ENCODE results near the gene SLC15A3. TPM values are rescaled to one million over a fixed set of nuclear protein-coding genes. Genes with fewer than 3 reads are reported as not detected.

The SLC15A3 gene
- total RNA-seq, 1 donor from 2014 or later = 66.3 TPM

DNA sequence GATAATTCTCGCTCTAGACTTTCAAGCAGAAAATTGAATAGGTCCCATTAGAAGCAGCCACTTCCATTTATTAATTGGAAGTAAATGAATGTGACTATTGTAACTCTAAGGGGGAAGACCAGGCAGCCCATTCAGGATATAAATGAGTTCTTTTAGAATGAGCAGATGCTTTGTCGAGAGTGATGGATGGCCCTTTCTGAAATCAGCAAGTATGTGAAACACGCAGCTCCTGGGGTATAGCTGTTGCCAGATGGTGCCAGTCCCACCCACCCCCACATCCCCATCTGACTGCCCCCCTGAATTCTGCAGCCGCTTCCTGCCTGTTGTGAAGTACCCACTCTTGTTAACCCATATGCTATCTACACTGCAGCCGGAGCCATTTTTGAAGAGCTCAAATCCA, 3.7 kb downstream of the SLC15A3 start:
- Mint-ChIP-seq H3K36me3 (ENCODE audit: low read depth, unreplicated experiment) (peaks cover 13% of the 10 kb centered on the region), H3K4me1 (ENCODE audit: low read depth, unreplicated experiment) (peaks cover 15% of the 10 kb centered on the region), H3K9me3 (ENCODE audit: unreplicated experiment) (peaks cover 1% of the 10 kb centered on the region), H3K4me3 (ENCODE audit: unreplicated experiment) (peak overlapping the region; percentile 45), H3K27ac (ENCODE audit: unreplicated experiment) (no peak overlapping the region), H3K27me3 (ENCODE audit: low read depth, unreplicated experiment) (peaks cover 26% of the 10 kb centered on the region)
- no peak overlapping the region for H2AFZ ChIP-seq (ENCODE audit: low read depth, low read length)
- no peaks in the 10 kb centered on the region for H3K79me2 ChIP-seq (ENCODE audit: insufficient read depth, low read length)
- no peaks in the 10 kb centered on the region for H4K20me1 ChIP-seq (ENCODE audit: insufficient read depth, low read length)
- no peak for DNase-seq (ENCODE audit: low read depth)
- no peaks in the 10 kb centered on the region for H3K36me3 ChIP-seq (ENCODE audit: insufficient read depth, low read length)
- no peak for FAIRE-seq
- H3K27me3 ChIP-seq (ENCODE audit: insufficient read depth, low read length) = peaks cover 24% of the 10 kb centered on the region
- H3K9ac ChIP-seq (ENCODE audit: low read length) = no peak overlapping the region
- TF ChIP-seq, protein P1, sequence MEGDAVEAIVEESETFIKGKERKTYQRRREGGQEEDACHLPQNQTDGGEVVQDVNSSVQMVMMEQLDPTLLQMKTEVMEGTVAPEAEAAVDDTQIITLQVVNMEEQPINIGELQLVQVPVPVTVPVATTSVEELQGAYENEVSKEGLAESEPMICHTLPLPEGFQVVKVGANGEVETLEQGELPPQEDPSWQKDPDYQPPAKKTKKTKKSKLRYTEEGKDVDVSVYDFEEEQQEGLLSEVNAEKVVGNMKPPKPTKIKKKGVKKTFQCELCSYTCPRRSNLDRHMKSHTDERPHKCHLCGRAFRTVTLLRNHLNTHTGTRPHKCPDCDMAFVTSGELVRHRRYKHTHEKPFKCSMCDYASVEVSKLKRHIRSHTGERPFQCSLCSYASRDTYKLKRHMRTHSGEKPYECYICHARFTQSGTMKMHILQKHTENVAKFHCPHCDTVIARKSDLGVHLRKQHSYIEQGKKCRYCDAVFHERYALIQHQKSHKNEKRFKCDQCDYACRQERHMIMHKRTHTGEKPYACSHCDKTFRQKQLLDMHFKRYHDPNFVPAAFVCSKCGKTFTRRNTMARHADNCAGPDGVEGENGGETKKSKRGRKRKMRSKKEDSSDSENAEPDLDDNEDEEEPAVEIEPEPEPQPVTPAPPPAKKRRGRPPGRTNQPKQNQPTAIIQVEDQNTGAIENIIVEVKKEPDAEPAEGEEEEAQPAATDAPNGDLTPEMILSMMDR (IDR thresholded peaks at IDR 0.05; ENCODE audit: insufficient read depth, low read depth, low read length) = no peak
- TF ChIP-seq EZH2 (IDR thresholded peaks at IDR 0.05; ENCODE audit: insufficient read depth, low read length) = no peak
- H3K4me2 ChIP-seq (ENCODE audit: low read length) = no peak overlapping the region
- H3K4me1 ChIP-seq (ENCODE audit: insufficient read depth, low read length) = peaks cover 4% of the 10 kb centered on the region
- no peaks in the 10 kb centered on the region for H3K9me3 ChIP-seq (ENCODE audit: insufficient read depth, low read depth, low read length)
- H3K27ac ChIP-seq (ENCODE audit: low read depth, low read length) = no peak overlapping the region
- no peak overlapping the region for H3K4me3 ChIP-seq (ENCODE audit: insufficient read depth, low read depth, low read length)

DNA sequence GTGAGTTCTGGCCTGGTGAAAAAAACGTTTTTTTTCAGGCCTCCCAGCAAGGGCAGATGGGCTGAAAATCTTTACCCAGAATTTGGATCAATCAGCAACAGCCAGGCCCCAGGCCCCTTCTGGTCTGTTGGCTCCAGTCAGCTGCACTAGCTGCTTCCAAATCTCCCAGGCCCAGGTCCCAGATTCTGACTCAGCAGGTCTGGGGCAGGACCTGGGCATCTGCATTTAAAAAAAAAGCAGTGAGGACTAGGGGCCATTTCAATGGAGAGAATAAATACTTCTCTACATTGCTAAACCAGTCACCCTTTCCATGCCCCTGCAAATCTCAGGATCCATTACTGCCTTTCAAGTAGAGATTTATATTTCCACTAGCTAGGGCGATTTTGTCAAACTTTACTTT, 4.3 kb downstream of the SLC15A3 start:
- peaks cover 19% of the 10 kb centered on the region for H3K4me1 Mint-ChIP-seq (ENCODE audit: low read depth, unreplicated experiment)
- peaks cover 27% of the 10 kb centered on the region for H3K27me3 Mint-ChIP-seq (ENCODE audit: low read depth, unreplicated experiment)
- Histone ChIP-seq H3K27me3 (ENCODE audit: insufficient read depth, low read length) (peaks cover 24% of the 10 kb centered on the region), H3K36me3 (ENCODE audit: insufficient read depth, low read length) (no peaks in the 10 kb centered on the region), H3K9me3 (ENCODE audit: insufficient read depth, low read depth, low read length) (no peaks in the 10 kb centered on the region), H3K4me3 (ENCODE audit: insufficient read depth, low read depth, low read length) (no peak overlapping the region), H3K79me2 (ENCODE audit: insufficient read depth, low read length) (no peaks in the 10 kb centered on the region), H3K27ac (ENCODE audit: low read depth, low read length) (no peak overlapping the region), H2AFZ (ENCODE audit: low read depth, low read length) (no peak overlapping the region), H4K20me1 (ENCODE audit: insufficient read depth, low read length) (no peaks in the 10 kb centered on the region), H3K9ac (ENCODE audit: low read length) (no peak overlapping the region), H3K4me2 (ENCODE audit: low read length) (no peak overlapping the region), H3K4me1 (ENCODE audit: insufficient read depth, low read length) (peaks cover 4% of the 10 kb centered on the region)
- DNase-seq (ENCODE audit: low read depth) = no peak
- no peak overlapping the region for H3K4me3 Mint-ChIP-seq (ENCODE audit: unreplicated experiment)
- no peak for FAIRE-seq
- H3K9me3 Mint-ChIP-seq (ENCODE audit: unreplicated experiment) = no peaks in the 10 kb centered on the region
- no peak for TF ChIP-seq EZH2 (IDR thresholded peaks at IDR 0.05; ENCODE audit: insufficient read depth, low read length)
- TF ChIP-seq, protein P1 (IDR thresholded peaks at IDR 0.05; ENCODE audit: insufficient read depth, low read depth, low read length) = no peak
- H3K36me3 Mint-ChIP-seq (ENCODE audit: low read depth, unreplicated experiment) = peaks cover 17% of the 10 kb centered on the region
- H3K27ac Mint-ChIP-seq (ENCODE audit: unreplicated experiment) = no peak overlapping the region

DNA sequence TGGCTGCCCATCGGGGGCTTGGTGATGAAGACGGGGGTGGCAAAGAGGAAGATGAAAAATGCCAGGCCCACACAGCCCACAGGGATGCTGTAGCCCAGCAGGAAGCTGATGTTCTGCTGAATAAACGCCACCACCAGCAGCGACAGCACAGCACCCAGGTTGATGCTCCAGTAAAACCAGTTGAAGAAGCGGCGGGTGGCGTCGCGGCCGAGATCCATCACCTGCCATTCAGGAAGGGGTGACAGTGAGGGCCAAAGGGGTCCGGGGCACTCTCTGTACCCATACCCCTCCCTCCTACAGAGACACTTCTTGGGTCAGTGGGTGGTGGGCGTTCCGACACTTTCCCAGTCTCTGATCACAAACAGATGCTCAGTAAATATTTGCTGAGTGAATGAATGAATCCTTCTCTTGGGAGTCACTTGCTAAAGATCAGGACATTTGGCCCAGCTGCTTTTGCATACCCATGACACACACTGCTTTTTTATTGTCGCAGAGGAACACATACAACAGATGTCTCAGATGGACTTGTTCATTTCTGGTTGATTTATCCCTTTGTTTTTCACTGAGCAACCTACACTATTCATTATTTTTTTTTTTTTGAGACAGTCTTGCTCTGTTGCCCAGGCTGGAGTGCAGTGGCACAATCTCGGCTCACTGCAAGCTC, 5.2 kb downstream of the SLC15A3 start:
- no peaks in the 10 kb centered on the region for H3K4me1 ChIP-seq (ENCODE audit: insufficient read depth, low read length)
- H3K27me3 ChIP-seq (ENCODE audit: insufficient read depth, low read length) = peaks cover 24% of the 10 kb centered on the region
- H2AFZ ChIP-seq (ENCODE audit: low read depth, low read length) = no peak overlapping the region
- no peaks in the 10 kb centered on the region for H3K36me3 ChIP-seq (ENCODE audit: insufficient read depth, low read length)
- Mint-ChIP-seq H3K27ac (ENCODE audit: unreplicated experiment) (no peak overlapping the region), H3K36me3 (ENCODE audit: low read depth, unreplicated experiment) (peaks cover 17% of the 10 kb centered on the region), H3K9me3 (ENCODE audit: unreplicated experiment) (no peaks in the 10 kb centered on the region), H3K4me3 (ENCODE audit: unreplicated experiment) (no peak overlapping the region), H3K4me1 (ENCODE audit: low read depth, unreplicated experiment) (peaks cover 16% of the 10 kb centered on the region), H3K27me3 (ENCODE audit: low read depth, unreplicated experiment) (peaks cover 24% of the 10 kb centered on the region)
- no peak overlapping the region for H3K9ac ChIP-seq (ENCODE audit: low read length)
- no peaks in the 10 kb centered on the region for H4K20me1 ChIP-seq (ENCODE audit: insufficient read depth, low read length)
- DNase-seq (ENCODE audit: low read depth) (no peak), FAIRE-seq (no peak)
- no peak overlapping the region for H3K4me2 ChIP-seq (ENCODE audit: low read length)
- TF ChIP-seq EZH2 (IDR thresholded peaks at IDR 0.05; ENCODE audit: insufficient read depth, low read length) = no peak
- TF ChIP-seq, protein P1 (IDR thresholded peaks at IDR 0.05; ENCODE audit: insufficient read depth, low read depth, low read length) = no peak
- H3K79me2 ChIP-seq (ENCODE audit: insufficient read depth, low read length) = no peaks in the 10 kb centered on the region
- H3K4me3 ChIP-seq (ENCODE audit: insufficient read depth, low read depth, low read length) = no peak overlapping the region
- H3K27ac ChIP-seq (ENCODE audit: low read depth, low read length) = no peak overlapping the region
- no peaks in the 10 kb centered on the region for H3K9me3 ChIP-seq (ENCODE audit: insufficient read depth, low read depth, low read length)

Measured in astrocyte (in vitro differentiated cells and primary cell).